GM19452 (cell line): ENCODE measurements around the gene NRG2.

ENCODE experiments used
- ATAC-seq: cut with Tn5 transposase; IDR thresholded peaks from one replicate; pipeline ENCODE4 v1.9.1; 2021; ENCODE audit not compliant: unreplicated experiment

NRG2 gene

DNA sequence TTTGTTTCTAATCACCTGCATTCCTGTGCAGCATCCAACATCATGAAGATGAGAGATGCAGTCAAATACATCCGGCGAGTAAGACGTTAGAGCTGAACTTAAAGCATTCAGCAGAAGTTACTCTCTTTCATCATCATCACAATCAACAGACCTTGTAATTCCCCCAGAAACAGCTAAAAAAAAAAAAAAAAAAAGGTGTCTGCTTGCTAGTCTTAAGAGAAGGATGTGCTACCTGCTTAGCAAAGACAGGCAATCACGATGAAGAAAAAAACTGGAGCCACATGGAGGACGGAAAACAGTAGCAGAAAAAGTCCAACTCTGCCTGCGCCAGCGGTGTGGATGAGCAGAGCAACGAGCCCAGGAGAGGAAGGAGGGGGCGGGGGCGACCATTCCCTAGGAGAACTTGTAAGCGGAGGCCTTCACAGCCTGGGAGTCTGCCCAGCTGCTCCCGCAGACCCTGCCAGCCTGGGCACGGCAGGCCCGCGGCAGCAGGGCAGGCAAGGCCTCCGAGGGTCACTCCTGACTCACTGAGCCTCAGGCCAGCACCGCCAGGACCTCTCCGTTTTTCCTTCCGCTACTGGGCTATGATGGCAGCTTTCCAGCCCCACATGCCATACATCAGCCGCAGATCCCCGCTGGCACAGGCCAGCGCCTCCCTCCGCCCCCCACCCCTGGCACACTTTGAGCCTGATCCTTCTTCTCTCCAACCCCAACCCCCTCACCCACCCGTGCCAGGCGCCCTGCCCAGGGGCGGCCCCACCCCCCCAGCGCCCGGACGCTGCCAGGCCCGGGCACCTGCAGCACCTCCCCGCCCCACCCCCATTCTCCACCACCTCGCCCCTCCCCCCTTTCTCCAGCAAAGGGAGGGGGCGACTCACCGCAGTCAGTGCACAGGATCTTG, 1.4 kb downstream of the NRG2 start:
- no peak for ATAC-seq

- ATAC-seq = no peak
Observed at GRCh38 chr5:140041099-140041491, 2.0 kb downstream of the NRG2 start.

DNA sequence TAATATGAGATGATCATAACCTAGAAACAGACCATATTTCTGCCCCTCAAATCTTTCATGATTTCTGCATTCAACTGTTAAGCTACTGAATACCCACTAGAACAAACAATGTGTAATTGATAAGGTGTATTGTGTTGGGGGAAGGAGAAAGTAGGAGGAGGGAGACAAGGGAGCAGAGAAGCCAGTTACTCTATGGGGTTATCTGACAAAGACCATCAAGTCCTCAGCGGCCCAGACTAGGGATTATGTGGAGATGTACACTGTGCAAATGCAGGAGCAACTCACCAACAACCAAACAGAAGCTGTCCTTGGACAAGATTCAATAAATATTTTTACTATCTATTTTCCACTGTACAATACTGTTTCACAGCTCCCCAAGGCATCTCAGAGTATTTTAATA, 2.7 kb downstream of the NRG2 start:
- no peak for ATAC-seq

GRCh38 chr5:140039561-140039960, 3.5 kb downstream of the NRG2 start:
- ATAC-seq = no peak

DNA sequence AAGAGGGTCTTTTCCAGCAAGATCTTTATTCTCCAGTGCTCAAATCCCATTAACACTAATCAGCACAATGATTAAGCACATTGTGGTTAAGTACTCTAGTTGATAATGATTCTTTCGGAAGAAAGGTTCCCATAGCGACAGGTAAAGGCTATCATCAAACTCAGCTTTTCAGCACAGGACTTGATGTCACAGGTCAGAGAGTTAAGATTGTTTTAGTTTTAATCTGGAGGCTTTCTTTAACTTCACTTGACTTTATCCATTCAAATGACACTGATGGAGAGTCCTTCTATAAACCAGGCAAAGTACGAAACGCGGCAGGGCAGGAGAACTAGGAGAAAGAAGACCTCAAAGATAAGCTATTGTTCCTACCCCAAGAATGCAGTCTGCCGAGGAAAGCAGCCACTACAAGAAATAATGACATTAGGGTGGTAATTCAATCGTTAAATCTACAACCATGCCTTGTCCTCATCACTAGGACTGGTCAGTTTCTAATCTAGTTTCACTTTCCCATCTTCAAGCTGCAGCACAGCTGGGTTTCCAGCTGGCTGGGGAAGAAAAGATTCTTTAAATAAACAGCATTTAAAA, 4.6 kb downstream of the NRG2 start:
- no peak for ATAC-seq

GRCh38 chr5:140037012-140037411, 6.1 kb downstream of the NRG2 start:
- ATAC-seq = no peak

DNA sequence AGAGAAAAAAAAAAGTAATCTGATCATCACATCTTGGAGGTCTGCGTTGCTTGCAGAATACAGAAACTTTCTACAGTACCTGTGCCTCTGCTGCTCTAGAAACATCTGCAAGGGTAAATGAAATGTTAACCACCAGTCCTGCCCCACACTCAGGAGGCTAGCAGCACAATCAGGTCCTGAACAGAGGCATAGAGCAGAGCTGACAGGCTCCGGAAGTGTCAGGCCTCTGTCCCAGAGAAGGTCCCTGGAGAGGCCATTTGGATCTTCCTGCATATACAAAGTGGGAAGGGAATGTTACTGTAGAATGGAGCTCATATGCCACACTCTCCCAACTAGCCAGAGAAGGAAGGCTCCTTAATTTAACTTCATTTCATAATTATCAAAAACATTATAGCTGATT, 7.2 kb downstream of the NRG2 start:
- ATAC-seq = no peak

DNA sequence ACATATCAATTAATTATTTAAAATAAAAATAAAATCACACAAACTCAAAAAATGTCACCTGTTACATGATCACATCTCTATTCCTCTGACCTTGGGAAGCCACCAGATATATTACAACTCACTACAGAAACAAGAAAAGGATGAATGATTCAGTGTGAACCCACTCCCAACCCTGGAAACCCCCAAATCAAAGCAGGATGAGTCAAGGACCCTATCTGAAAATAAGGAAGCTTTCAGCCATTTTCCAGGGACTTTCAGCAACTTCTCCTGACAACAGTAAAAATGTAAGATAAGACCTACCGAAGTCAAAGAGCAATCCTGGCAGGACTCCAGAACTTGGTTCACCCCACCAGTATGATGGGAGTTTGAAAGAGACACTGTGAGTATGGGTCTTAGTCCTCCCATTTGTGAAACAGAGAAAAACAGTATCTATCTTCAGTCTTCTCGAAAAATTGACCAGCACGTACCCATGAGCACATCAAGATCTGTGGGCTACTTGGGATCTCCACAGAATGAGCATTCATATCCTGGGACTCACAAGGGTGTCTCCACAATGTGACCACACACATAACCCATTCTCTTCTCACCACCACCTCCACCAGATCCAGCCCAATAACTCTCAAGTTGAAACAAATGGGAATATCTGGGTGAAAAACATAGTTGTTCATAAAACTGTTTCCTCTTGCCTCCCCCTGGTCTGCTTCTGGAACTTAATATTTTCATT, 9.9 kb downstream of the NRG2 start:
- ATAC-seq = no peak

DNA sequence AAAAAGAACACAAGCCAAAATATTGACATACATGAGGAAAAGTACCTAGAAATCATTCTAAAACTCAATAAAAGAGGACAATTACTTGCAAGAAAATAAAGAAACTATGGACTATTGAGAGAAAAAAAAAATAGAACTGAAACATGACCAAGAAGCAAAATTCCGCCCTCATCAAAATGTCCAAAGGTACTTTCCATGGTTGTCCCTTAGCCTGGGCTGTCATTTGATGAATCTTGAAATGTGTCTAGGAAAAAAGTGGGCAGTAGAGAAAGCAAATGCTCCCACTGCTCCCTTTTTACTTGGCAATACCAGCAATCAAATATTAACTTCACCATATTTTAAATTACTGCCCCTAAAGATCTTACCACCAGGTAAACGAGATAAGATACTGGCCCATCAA, 10.8 kb downstream of the NRG2 start:
- ATAC-seq = no peak

DNA sequence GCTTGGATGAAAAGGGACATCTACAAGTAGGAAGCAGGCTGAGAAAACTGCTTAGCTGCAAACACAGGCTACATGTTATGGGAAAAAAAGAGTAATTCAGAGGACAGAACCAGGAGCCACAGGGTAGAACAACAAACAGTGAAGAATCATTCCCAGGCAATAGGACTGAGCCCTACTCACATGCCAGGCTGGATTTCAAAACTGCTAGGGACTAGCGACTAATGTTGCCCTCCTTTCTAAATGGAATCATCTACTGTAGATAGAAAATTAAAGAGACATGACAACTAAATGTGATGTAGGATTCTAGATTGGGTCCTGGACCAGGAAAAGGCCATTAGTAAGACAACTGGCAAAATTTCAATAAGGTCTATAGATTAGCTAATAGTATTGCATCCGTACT, 15.3 kb downstream of the NRG2 start:
- ATAC-seq = no peak

GRCh38 chr5:140025736-140026135, 17.4 kb downstream of the NRG2 start:
- ATAC-seq = no peak

- no peak for ATAC-seq
Observed at GRCh38 chr5:140024928-140025327, 18.2 kb downstream of the NRG2 start.

GRCh38 chr5:140023611-140024191, 19.4 kb downstream of the NRG2 start:
- ATAC-seq = no peak

DNA sequence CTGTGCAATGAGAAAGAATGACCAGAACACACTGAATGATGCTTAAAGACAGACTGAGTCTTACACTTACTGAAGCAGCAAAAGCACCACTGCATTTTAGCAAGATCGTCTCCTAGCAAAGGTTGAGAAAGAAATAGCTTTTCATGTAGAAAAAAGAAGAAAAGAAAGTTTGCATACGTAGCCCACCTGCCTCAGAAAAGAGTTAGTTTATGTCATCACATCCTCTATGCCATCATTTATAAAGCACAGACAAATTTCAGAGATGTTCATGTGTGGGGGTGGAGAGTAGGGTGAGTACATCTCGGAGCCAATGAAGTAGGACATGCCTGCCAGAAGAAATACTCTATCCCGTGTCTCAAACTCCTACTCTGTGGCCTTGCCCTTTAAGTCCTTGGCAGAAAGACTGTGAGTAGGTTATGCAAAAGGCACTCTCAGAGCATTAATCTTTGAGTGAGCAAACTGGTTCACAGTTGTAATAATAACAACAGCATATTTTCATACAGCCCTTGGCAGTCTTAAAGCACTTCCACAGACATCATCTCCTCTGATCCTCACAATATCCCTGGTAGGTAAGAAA, 22.4 kb downstream of the NRG2 start:
- no peak for ATAC-seq

DNA sequence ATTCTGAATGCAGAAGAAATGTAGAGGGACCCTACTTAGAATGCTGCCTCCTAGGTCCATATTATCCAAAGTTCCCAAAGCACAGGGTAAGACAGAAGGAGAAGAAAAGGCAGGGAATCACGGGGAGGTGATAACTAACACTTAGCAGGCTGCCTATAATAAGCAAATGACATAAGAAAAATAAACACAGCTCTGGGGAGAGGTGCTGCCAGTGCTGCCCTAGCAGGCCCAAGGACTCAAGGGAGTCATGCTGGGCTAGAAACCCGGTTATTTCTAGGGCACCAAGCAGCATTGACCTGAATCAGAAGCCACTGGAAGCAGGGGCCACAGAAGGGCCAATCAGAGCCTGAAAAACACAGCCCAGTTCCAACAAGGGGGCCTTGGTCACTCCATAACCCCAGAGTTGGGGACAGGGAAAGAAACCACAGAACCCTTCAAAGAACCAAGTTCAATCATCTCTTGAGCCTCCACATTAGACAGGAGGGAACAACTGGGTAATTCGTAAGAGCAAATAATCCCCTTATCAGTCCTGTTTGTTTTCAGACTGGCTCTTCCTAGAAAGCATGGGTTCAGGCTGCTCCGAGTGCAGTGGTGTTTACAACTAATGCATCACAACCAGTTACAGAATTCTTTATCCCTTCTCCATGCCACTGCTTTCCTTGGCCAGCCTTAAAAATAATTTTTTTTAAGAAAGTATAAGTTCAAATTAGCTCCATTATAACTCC, 24.0 kb downstream of the NRG2 start:
- ATAC-seq = no peak

DNA sequence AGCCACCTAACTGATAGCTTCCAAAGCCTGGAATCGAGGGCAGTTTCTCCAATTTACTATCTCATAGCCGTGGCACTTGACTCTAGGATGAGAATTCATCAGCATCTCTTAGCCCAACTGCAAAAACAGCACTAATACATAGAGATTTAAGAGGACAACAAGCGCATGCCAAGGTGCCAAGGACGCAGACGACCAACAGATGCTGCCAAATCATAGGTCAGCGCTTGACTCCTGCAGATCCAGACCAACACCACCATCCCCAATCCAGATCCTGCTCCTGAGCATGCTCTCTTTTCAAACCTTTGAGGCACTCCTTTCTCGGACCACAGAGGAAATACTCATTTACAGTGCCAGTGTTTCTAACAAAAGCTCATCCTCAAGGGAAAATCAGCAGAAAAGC, 24.6 kb downstream of the NRG2 start:
- ATAC-seq = no peak

DNA sequence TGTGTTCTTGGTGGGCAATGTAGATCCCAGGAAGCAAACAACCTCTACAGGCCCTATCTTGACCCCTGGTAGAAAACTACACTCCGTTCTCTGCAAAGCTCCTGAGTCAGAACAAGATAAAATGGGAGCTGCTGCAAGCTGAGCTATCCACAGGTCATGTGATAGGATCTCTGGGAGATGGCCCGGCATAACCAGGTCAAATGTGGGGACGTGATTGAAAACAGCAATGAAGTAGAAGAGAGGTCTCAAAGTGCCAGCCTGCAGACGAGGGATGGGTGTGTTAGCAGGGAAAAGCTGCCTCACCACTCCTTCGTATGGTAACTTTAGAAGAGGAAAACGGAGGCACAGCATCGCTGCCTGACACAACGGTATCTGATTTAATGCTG, 25.0 kb downstream of the NRG2 start:
- no peak for ATAC-seq

GRCh38 chr5:140017397-140018095, 25.6 kb downstream of the NRG2 start:
- ATAC-seq = no peak

GRCh38 chr5:140015706-140016105, 27.4 kb downstream of the NRG2 start:
- ATAC-seq = no peak

- no peak for ATAC-seq
Observed at GRCh38 chr5:140014751-140015150, 28.3 kb downstream of the NRG2 start.
